Stimulated activated CD4-positive, alpha-beta T cell treated with anti-CD3 and anti-CD28 coated beads, Interleukin-2, amount 100 ng/mL, for 48 hours (primary cell): ENCODE data around the gene ZNF205.
"Not testable (repeated sequence)": the region's sequence is repeated elsewhere in the genome, so short reads cannot be mapped to it uniquely, and the experiment has no call there.

Experiments used
- DNase-seq, 2 donors: peaks; one replicate each; pipeline ENCODE4 v3.0.0-alpha.2; 2020

Gene ZNF205

DNA sequence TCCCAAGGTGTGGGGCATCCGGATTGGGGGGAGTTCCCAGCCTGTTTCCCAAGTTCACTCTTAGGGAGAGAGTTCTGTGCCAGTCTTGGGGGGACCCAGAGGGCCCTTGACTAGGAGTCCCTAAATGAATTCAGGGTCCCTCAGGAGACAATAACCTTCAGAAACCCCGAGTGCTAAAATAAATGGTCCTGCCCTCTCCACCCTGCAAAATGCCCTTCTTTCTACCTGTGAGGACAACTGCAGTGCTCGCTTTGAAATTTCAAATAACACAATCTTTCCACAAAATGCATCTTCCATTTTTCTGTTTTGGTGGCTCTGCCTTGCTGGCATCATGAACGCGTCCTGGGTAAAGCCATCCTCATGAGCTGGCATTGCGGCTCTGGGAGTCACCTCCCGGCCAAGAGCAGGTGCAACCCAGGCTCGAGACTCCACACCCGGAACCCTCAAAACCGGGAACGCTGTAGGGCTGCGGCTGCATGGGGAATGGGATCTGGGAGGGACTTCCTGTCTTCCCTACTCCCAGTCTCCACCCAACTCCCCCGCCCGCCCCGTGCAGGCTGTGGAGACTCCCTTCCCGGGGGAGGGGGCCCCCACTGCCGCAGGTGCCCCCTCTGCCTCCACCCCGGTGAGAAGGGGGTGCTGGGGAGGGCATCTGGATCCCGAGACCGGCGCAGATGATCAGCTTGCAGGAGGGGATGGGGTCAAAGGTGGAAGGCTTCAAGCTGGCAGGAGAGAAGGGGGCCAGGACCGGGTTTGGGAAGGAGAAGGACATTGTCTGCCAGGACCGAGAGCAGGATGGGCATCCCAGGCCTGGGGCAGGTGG is at the start of gene ZNF205:
TSS of gene ZNF205 (plus strand) at position 529 of the 823 bp plus-strand sequence. CDS start 845 bp downstream, outside the sequence.
- no peak for DNase-seq

DNA sequence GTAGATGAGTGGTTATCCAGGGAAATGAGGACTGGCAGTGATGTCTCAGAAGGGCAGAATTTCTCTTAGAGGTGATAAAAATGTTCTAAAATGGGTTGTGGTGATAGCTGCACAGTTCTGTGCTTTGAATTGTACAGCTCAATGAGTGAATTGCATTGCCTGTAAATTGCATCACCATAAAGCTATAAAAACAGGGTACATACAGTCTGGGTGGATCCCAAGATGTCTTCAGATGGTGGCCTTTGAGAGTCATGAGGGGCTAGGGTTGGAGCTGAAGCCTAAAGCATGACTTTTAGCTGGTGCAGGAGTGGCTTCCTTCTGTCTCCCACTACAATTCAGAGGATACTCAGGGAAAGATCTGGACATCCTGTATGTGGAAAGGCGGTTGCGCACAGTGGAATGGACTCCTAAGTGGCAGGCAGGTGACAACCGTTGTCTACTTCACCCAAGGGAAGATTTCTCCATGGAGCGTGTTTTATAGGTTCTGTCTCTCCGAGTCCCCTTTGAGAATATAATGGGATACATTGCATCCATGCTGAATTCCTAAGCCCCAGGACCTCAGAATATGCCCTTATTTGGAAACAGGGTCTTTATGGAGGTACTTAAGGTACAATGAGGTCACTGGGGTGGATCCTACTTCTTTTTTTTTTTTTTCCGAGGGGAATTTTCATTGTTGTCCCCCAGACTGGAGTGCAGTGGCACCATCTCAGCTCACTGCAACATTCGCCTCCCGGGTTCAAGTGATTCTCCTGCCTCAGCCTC is 48.6 kb upstream of the ZNF205 start:
- DNase-seq = no peak

DNA sequence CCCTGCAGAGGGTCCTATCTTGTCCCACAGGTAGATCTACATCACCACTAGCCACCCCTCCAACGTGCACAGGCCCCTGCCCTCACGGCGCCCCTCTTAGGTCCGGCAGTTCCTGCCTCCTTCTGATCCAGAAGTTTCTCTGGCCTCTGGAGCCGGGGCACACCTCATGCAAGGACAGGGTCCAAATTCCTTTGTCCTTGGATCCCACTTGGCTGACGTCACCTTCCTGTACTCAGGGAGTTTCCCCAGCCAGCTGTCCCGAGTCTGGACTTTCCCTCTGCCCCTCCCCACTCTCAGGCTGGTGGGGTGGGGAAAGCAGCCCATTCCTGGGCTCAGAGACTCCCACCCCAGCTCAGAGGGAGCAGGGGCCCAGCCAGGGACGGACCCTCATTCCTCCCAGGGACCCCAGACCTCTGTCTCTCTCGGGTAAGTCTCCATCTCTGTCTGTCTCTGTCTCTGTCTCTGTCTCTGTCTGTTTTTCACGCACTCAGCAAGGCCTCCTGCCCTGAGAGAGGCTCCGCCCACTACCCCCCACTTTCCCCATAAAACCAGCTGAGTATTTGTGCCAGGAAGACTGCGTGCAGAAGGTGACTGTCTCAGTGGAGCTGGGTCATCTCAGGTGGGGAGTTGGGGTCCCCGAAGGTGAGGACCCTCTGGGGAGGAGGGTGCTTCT is 47.2 kb upstream of the ZNF205 start, which contains the start of gene IL32:
TSS of gene IL32 (plus strand) at position 572 of the 673 bp plus-strand sequence. CDS start 172 bp downstream, outside the sequence.
- peak in 1 of 2 donors; percentile 70 for DNase-seq

DNA sequence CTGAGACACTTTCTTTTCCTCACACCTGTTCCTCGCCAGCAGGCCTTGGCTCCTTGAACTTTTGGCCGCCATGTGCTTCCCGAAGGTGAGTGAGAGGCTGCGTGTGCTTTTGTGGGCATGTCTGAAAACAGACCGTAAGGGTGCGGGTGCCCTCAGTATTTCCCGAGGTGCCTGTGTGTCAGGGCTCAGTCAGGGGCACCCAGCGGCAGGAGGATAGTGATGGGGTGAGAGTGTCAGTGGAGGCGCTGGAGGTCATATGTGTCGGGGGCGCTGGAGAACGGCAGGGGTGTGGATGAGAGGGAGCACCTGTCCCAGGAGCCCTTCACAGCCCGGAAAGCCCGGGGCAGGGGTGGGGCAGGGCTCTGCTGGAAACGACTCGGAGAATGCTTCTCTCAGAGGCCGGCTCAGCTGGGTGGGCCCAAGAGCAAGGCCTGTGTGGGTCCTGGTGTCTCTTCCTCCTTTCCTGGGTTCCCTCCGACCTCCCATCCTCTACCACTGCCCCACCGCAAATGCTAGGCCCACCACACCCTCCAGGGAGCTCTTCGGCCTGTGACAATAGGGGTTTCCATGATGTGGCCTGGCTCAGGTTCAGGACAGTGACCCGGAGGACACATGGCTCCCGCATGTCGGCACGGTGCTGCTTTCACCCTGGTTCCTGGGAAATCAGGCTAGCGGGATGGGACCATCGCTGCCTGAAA is 46.5 kb upstream of the ZNF205 start:
- no peak for DNase-seq

DNA sequence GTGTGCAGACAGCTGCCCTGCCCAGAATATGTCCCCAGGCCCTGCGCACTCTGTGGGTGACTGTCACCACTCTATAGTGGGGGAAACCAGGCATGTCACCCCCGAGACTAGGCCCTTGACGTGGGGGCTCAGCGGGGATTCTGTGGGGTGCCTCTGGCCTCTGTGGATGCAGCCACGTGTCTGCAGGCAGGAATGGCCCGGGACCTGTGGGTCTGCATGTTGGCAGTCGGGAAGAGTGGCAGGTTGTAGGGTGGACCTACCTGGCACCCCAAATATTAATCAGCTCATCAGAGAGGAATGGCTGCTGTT is 46.0 kb upstream of the ZNF205 start:
- DNase-seq = no peak

DNA sequence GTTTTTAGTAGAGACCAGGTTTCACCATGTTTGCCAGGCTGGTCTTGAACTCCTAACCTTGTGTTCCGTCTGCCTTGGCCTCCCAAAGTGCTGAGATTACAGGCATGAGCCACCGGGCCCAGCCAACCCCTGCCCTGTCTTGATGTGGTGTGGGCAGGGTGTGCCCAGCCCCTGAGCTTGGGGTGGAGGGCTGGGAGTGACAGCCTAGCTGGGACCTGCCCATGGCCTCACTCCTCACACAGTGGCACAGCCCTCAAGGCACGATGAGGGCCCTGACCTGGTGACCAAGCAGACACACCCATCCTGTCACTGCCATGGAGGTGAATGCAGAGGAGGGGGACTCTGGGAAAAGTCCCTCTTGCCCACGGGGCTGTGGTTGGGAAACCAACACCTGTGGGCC is 43.9 kb upstream of the ZNF205 start:
- DNase-seq = no peak

DNA sequence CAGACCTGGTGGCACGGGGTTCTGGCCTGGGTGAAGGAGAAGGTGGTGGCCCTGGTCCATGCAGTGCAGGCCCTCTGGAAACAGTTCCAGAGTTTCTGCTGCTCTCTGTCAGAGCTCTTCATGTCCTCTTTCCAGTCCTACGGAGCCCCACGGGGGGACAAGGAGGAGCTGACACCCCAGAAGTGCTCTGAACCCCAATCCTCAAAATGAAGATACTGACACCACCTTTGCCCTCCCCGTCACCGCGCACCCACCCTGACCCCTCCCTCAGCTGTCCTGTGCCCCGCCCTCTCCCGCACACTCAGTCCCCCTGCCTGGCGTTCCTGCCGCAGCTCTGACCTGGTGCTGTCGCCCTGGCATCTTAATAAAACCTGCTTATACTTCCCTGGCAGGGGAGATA is 43.2 kb upstream of the ZNF205 start:
- not testable (repeated sequence) for DNase-seq

DNA sequence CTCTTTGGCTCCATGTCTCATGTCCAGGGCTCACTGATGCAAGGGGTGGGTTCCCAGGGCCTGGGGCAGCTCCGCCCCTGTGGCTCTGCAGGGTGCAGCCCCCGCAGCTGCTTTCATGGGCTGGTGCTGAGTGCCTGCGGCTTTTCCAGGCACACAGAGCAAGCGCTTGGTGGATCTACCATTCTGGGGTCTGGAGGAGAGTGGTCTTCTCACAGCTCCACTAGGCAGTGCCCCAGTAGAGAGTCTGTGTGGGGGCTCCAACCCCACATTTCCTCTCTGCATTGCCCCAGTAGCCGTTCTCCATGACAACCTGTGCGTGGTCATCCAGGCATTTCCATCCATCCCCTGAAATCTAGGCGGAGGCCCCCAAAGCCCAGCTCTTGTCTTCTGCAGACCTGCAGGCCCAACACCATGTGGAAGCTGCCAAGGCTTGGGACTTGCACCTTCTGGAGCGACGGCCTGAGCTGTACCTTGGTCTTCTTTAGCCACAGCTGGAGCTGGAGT is 41.7 kb upstream of the ZNF205 start:
- no peak for DNase-seq

DNA sequence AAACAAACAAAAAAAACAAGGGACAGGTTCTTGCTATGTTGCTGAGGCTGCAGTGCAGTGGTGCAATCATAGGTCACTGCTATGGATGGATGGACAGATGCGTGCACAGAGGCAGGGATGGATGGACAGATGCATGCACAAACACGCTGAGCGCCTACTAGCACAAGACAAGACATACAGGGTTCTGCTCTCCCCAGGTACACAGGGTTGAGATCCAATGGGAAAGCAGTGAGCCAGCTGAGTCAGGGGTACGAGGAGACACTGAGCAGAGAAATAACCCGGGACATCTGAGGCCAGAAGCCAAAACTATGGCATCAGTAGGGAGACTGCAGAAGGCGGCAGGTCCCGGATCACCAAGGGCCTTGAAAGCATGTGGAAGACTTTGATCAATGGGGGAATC is 40.7 kb upstream of the ZNF205 start:
- DNase-seq = no peak

DNA sequence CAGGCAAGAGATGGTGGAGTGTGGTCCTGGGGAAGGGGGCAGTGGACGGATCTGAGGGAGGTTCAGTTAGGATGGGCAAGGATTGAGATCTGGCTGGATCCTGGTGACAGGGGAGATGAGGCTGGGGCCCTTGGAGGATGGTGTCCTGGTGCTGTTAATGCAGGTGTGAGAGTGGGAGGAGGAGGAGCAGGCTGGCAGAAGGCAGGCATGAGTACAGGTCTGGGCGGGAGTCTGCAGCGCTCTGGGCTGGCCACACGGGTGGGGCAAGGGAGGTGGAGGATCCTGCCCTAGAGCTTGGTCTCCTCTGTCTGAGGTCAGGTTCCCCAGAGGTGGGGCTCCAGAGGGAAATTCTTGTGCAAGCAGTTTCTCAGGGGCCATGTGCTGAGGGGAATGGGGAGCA is 40.2 kb upstream of the ZNF205 start:
- DNase-seq = not testable (repeated sequence)

DNA sequence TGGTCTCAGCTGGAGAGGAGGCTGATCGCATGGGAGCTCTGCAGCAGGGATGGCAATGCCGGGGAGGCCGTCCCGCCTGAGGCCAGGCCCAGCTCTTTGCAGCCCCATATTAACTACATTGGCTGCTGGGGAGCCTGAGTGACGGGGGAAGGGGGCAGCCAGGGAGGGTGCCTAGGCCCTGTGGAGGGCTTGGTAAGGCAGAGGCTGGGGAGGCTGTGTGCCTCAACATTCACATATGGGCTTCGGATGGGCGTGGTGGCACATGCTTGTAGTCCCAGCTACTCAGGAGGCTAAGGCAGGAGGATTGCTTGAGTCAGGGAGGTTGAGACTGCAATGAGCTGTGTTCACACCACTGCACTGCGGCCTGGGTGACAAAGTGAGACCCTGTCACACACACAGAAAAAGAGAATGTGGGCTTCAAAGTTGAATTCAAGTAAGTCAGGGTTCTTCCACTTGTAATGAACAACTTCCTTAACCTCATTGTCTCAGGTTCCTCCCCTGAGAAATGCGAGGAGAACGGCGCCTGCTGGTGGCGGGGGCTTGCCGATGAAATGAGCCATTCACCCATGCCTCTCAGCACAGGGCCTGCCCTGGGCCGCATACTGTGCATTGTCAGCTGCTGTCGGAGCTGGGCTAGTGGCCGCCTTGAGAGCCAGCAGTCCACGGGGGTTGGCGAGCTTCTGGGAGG is 39.7 kb upstream of the ZNF205 start:
- not testable (repeated sequence) for DNase-seq

DNA sequence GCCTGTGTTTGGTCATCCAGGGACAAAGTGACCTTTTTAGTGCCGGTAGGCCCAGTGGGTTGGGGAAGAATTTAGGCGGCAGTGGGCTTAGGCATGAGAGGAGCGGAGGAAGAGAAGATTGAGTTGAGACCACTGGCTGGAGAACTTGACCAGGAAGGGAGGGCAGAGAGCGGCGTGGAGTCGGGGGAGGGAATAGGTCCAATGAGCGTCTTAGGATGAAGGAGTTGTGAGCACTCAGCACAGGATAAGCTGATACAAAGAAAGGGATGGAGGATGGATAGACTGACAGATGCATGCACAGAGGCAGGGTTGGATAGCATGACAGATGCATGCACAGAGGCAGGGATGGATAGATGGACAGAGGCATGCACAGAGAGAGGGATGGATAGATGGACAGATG is 38.9 kb upstream of the ZNF205 start:
- no peak for DNase-seq

DNA sequence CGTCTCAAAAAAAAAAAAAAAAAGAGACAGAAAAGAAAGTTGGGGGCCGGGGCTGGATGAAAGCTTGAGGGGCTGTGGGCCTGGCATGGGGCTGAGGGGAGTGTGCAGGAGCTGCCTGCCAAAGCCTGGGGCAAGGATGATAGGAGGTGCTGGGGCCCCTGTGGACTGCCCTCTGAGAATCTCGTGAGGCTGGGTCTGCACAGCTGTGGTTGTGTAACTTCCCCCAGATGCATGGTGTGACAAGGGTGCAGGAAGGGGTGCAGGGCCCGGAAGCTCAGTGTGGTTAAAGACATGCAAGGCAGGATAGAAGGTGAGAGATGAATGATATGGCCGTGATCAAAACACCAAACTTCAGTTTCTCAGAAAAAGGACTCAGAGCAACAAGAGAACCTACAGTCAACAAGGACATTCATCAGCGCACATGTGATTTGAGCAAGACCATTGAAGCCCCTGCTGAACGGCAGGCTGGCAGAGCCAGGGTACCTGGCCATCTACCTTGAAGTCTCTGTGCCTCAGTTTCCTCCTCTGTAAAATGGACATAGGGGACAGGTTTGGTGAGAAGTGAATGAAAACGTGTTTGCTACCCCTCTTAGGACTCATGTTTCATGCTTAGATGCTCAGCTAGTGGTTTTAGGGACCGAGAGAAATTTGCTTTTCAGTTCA is 37.4 kb upstream of the ZNF205 start:
- DNase-seq = peak; percentile 59 to 68

DNA sequence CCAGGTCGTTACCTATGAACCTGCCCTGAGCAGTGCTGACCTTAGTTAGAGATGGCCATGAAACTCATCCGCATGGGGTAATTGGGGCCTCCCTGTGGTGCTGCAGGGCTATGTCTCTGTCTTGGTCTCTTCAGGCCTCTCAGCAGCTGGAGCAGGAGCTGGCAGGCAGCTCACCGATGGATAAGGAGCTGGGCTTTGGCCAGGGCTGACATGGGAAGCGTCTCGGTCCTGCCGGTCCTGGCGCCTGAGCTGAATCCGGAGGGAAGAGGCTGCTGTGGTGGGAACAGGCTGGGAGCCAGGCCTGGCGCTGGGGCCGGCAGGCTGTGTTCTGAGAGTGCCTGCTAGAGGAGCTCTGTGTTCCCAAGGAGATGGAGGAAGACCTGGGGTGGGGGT is 36.9 kb upstream of the ZNF205 start:
- DNase-seq = no peak

DNA sequence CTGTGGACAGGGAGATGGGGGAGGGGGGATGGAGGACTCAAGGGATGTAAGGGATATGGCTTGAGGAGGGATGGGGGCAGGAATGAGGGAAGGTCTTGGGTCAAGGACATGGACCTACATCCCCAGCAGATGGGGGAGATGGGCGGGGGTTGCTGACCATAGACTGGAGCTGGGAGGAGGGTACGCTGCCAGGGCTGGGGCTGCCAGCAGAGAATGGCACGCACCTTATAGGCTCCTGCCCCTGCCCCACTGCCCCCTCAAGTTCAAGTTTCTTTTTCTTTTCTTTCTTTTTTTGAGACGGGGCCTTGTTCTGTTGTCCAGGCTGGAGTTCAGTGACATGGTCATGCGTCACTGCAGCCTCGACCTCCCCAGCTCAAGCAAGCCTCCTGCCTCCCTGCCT is 36.4 kb upstream of the ZNF205 start:
- DNase-seq = not testable (repeated sequence)

DNA sequence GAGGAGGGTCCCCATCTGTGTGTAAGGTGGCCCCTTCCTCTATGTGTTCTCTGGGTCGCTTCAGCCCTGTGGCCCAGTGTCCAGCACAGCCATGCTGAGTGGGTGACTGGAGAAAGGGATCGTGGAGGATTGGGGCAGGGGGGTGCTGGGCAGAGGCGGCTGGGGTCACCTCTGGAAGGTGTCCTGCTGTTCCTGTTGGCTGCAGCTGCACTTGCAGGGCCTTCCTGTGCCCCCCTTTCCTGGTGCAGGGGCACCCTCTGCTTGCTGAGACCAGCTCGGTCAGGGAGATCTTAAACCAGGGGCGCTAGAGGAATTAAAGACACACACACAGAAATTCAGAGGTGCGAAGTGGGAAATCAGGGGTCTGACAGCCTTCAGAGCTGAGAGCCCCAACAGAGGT is 35.8 kb upstream of the ZNF205 start:
- no peak for DNase-seq

DNA sequence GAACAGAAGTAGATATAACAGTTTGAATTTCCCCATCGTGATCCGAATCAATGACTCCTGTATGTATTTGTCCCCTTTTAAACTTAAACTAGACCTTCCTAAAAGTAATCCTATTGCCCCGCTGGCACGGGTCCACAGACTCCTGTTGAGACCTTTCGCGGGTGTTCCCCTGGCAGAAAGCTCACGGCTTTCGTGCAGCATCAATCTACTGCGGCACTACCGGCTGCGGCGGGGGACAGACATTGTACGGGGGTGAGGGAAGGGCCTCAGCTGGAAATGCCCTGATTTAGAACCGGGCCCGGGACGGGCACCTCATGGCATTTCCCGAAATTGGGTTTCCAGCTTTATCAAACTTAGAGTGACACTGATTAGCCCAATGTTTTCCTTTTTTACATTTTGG is 32.4 kb upstream of the ZNF205 start:
- DNase-seq = no peak

DNA sequence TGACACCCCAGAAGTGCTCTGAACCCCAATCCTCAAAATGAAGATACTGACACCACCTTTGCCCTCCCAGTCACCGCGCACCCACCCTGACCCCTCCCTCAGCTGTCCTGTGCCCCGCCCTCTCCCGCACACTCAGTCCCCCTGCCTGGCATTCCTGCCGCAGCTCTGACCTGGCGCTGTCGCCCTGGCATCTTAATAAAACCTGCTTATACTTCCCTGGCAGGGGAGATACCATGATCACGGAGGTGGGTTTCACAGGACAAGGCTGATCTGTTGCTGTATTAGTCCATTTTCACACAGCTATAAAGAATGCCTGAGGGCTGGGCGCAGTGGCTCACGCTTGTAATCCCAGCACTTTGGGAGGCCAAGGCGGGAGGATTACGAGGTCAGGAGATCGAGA is 30.4 kb upstream of the ZNF205 start:
- not testable (repeated sequence) for DNase-seq

DNA sequence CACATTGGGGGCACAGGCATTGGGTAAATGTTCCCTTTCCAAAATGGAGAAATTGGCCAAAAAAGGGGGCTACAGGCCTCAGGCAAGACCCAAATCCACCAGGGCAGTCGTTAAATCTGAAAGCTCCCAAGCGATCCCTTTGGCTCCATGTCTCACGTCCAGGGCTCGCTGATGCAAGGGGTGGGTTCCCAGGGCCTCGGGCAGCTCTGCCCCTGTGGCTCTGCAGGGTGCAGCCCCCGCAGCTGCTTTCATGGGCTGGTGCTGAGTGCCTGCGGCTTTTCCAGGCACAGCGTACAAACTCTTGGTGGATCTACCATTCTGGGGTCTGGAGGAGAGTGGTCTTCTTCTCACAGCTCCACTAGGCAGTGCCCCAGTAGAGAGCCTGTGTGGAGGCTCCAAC is 29.0 kb upstream of the ZNF205 start:
- DNase-seq = not testable (repeated sequence)

DNA sequence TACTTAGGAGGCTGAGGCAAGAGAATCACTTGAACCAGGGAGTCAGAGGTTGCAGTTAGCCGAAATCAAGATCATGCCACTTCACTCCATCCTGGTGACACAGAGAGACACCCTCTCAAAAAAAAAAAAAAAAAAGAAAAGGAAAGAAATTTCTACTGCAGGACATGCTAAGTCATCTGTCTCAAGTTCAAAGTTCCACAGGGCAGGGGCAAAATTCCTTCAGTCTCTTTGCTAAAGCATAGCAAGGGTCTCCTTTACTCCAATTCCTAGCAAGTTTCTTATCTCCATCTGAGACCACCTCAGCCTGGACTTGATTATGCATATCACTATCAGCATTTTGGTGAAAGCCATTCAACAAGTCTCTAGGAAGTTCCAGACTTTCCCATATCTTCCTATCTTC is 27.9 kb upstream of the ZNF205 start:
- no peak for DNase-seq

DNA sequence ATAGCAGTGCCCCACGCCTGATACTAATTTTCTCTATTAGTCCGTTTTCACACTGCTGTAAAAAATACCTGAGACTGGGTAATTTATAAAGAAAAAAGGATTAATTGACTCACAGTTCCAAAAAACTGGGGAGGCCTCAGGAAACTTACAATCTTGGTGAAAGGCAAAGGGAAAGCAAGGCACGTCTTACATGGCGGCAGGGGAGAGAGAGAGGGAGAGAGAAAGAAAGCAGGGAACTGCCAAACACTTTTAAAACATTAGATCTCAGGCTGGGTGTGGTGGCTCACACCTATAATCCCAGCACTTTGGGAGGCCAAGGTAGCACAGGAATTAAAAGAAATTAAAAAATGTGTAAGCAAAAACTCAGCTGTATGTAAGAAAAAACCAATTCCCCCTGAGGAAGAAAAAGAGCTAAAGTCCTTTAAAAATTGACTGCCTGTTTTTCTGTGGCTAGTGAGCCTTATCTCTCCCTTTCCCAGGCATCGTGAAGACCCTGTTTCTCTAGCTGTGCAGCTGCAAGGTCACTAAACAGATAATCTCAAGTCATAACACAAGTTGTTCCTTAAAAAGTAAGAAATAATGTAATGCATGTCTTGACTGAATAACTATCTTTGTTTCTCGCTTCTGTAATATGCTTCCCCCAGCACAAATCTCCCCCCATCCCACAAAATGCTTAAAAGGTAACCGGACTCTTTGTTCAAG is 27.3 kb upstream of the ZNF205 start:
- DNase-seq = no peak
